Naive B cell (primary cell): ENCODE data around the gene NKAP. TPM values are rescaled to one million over a fixed set of nuclear protein-coding genes. Genes with fewer than 3 reads are reported as not detected.

Experiments used
- ATAC-seq, 2 donors: fragments of 150-1000 bp; cut with Tn5 transposase; 2 replicates each; pipeline ENCODE4 v1.10.0; 2021; ENCODE audit warnings: low read depth in 2 of 2, mild to moderate bottlenecking in 2 of 2, moderate library complexity in 2 of 2
- DNase-seq: peaks from one replicate; pipeline ENCODE4 v3.0.0; 2022
- H3K27ac Mint-ChIP-seq, 6 donors: one replicate each; pipeline ENCODE4 v1.8.0; 2020 to 2022; ENCODE audit warnings: mild to moderate bottlenecking in 6 of 6, mixed read lengths in 6 of 6, moderate library complexity in 5 of 6, inconsistent platforms in 2 of 6
- H3K27me3 Mint-ChIP-seq, 3 donors: one replicate each; pipeline ENCODE4 v1.8.0; 2021 to 2022; ENCODE audit warnings: mixed read lengths in 3 of 3, mild to moderate bottlenecking in 1 of 3
- H3K36me3 Mint-ChIP-seq, 2 donors: one replicate each; pipeline ENCODE4 v1.8.0; 2020 to 2022; ENCODE audit warnings: mixed read lengths in 2 of 2, inconsistent platforms in 1 of 2, mild to moderate bottlenecking in 1 of 2
- H3K4me1 Mint-ChIP-seq, 3 donors: one replicate each; pipeline ENCODE4 v1.8.0; 2020 to 2022; ENCODE audit warnings: mixed read lengths in 3 of 3, inconsistent platforms in 1 of 3, mild to moderate bottlenecking in 1 of 3, moderate library complexity in 1 of 3
- H3K4me3 Mint-ChIP-seq, 8 donors: one replicate each; pipeline ENCODE4 v1.8.0; 2020 to 2022; ENCODE audit warnings: mild to moderate bottlenecking in 8 of 8, mixed read lengths in 8 of 8, moderate library complexity in 8 of 8, inconsistent platforms in 2 of 8
- H3K9me3 Mint-ChIP-seq, 7 donors: one replicate each; pipeline ENCODE4 v1.8.0; 2020 to 2022; ENCODE audit warnings: mixed read lengths in 7 of 7, mild to moderate bottlenecking in 5 of 7, inconsistent platforms in 2 of 7, moderate library complexity in 1 of 7
- polyA plus RNA-seq, 6 donors: library from polyadenylated mRNA; unstranded; fragments of 300-500 nt; fragmentation: Illumina TruSeq; gene quantifications; one replicate each; pipeline ENCODE4 v1.2.3, GENCODE V29; 2021; ENCODE audit warnings: low read depth in 6 of 6

The NKAP gene
- polyA plus RNA-seq, 6 donors from 2014 or later, result 2.3 to 5.2 (median 3.3) TPM

DNA sequence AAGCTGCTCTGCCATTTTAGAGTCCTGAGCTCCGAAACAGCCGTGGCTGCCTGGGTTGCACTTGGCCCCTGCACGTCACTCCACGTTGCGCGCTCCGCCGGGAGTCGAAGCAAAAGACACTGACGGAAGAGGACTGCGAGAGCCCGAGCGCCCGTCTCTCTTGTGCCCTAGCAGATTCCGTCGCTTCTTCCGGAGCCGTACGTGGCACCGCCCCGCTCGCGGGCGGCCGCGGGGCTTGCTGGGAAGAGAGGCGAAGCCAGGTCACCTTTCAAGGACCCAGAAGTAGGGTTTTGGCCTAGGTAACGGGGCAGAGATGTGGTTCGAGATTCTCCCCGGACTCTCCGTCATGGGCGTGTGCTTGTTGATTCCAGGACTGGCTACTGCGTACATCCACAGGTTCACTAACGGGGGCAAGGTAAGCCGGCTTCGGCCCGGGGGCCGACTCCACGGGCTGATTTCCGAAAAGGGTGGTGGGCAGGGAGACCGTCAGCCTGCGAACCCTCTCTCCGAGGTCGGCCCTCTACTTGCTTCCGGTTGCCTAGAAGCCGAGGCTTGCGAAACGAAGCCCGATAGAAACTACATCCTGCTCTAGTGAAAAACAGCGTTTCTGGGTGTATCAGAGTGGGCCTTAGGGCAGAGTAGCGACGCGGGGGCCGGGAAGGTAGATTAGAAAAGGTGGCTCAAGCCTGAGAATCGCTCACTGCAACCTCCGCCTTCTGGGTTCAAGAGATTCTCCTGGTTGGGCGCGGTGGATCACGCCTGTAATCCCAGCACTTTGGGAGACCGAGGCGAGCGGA, 71.8 kb downstream of the NKAP start, which contains the start of the genes NDUFA1 and RNF113A:
TSS of gene NDUFA1 (plus strand) at position 234 of the 797 bp plus-strand sequence. CDS start at position 314, 80 bp downstream.
TSS of gene RNF113A (minus strand) at position 135 of the 797 bp plus-strand sequence. CDS start at position 15, 120 bp downstream.
- H3K4me3 Mint-ChIP-seq, result peak within 1 kb of the TSS; percentile 89 to 99 (median 96)
- peaks cover 0 to 3% (median 0%) of the 10 kb centered on the region in 7 donors for H3K9me3 Mint-ChIP-seq
- peak within 1 kb of the TSS; percentile 96 to 100 (median 98) for H3K27ac Mint-ChIP-seq
- H3K36me3 Mint-ChIP-seq, result peaks cover 0 to 4% of the 10 kb centered on the region in 2 donors
- H3K27me3 Mint-ChIP-seq, result no peaks in the 10 kb centered on the region
- DNase-seq (peak; percentile 86), ATAC-seq (peak; percentile 87 to 89)
- peaks cover 5 to 20% (median 15%) of the 10 kb centered on the region in 3 donors for H3K4me1 Mint-ChIP-seq

DNA sequence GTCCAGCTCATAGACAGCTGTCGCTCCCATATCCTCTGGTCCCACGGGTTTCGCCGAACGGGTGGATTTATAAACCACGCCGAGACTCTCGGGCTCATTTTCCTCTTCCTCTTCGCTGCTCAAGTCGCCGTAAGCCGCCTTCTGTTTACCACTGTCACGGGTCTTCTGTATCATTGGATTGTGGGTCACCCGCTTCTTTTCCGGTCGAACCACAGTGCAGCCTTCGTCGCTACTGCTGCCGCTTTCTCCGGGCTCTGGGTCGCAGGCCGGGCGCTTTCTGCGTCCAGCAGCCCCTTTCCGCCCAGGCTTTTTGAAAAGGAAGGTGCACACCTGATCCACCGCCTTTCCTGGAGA, 72.3 kb downstream of the NKAP start:
- Mint-ChIP-seq H3K27me3 (no peaks in the 10 kb centered on the region), H3K9me3 (peaks cover 0 to 3% (median 0%) of the 10 kb centered on the region in 7 donors), H3K4me3 (peak overlapping the region; percentile 89 to 99 (median 96)), H3K36me3 (peaks cover 0 to 4% of the 10 kb centered on the region in 2 donors), H3K4me1 (peaks cover 5 to 20% (median 15%) of the 10 kb centered on the region in 3 donors), H3K27ac (peak overlapping the region; percentile 96 to 100 (median 98))
- peak; percentile 66 for DNase-seq
- ATAC-seq, result peak; percentile 43 to 44

Other genes starting within 250 kb of the NKAP start
- 10 to 100 TPM in 2 of 6 donors, 1 to 10 TPM in 4; 1.7 to 21.9 (median 8.7) TPM for gene SOWAHD, start 185.2 kb downstream of the NKAP start, polyA plus RNA-seq
- 1,000 to 10,000 TPM; 3,399 to 4,973 (median 4,743) TPM for gene RPL39, start 152.1 kb downstream of the NKAP start, polyA plus RNA-seq
- 10 to 100 TPM in 4 of 6 donors, 1 to 10 TPM in 2; 5.8 to 18.6 (median 11.5) TPM for gene UPF3B, start 90.8 kb downstream of the NKAP start, polyA plus RNA-seq
- gene RNF113A, start 72.0 kb downstream of the NKAP start, polyA plus RNA-seq, result 10 to 100 TPM; 42.5 to 78.4 (median 60.5) TPM
- gene NDUFA1, start 71.9 kb downstream of the NKAP start, polyA plus RNA-seq, result 100 to 1,000 TPM; 268 to 457 (median 303) TPM
- not detected for gene AKAP14, start 47.9 kb downstream of the NKAP start, polyA plus RNA-seq
- gene RHOXF2B, start 133.9 kb upstream of the NKAP start, polyA plus RNA-seq, result under 1 TPM in 1 of 6 donors, not detected in 5; 0.10 TPM
- not detected for gene RHOXF1, start 172.2 kb upstream of the NKAP start, polyA plus RNA-seq
- gene RHOXF2, start 214.9 kb upstream of the NKAP start, polyA plus RNA-seq, result under 1 TPM in 3 of 6 donors, not detected in 3; 0.11 to 0.16 (median 0.15) TPM